OCI-LY7 (cell line): ENCODE measurements around the gene ASS1. TPM values are rescaled to one million over a fixed set of nuclear protein-coding genes. Genes with fewer than 3 reads are reported as not detected.

Experiments
- BruUV-seq: library from RNA; stranded (reverse); fragments of 400-500 nt; replicated peaks from 2 replicates; lab custom pipeline; 2021; lab: Mats Ljungman, UMichigan
- CTCF ChIA-PET: fragments of 300-600 bp; sonication (Branson Sonifier 250); formaldehyde crosslinking; loops from one replicate; lab custom pipeline; 2022; ENCODE audit warnings: antibody characterized with exemption; ENCODE audit not compliant: unreplicated experiment; lab: Charles Lee
- POLR2A ChIA-PET: fragments of 300-600 bp; sonication (Branson Sonifier 250); formaldehyde crosslinking; loops from one replicate; lab custom pipeline; 2022; ENCODE audit warnings: antibody characterized with exemption; lab: Charles Lee
- DNase-seq: peaks from one replicate; pipeline ENCODE4 v3.0.0-alpha.2; 2015; ENCODE audit warnings: low spot score
- H2AFZ ChIP-seq: fragments of 200-600 bp; sonication (generic), shearing (Covaris generic); 2 replicates; pipeline ENCODE4 v1.6.1; 2014; ENCODE audit warnings: mild to moderate bottlenecking, antibody characterized with exemption, low read length, moderate library complexity
- H3K27ac ChIP-seq: fragments of 200-600 bp; sonication (generic); 2 replicates; pipeline ENCODE4 v1.5.1; 2014; ENCODE audit warnings: mixed run types, low read depth, mild to moderate bottlenecking, moderate library complexity, low read length, inconsistent platforms; ENCODE audit not compliant: poor library complexity, severe bottlenecking
- H3K36me3 ChIP-seq: fragments of 200-600 bp; sonication (generic); 2 replicates; pipeline ENCODE4 v1.6.1; 2014; ENCODE audit warnings: mild to moderate bottlenecking, antibody characterized with exemption, low read length, moderate library complexity, mixed read lengths; ENCODE audit not compliant: insufficient read depth
- H3K4me1 ChIP-seq: fragments of 200-600 bp; sonication (generic); 2 replicates; pipeline ENCODE4 v1.5.1; 2014; ENCODE audit warnings: mild to moderate bottlenecking, low read length; ENCODE audit not compliant: insufficient read depth, poor library complexity, severe bottlenecking
- H3K4me2 ChIP-seq: fragments of 200-600 bp; sonication (generic); 2 replicates; pipeline ENCODE4 v1.6.1; 2014; ENCODE audit warnings: mild to moderate bottlenecking, low read length
- H3K4me3 ChIP-seq: fragments of 200-600 bp; sonication (generic); 2 replicates; pipeline ENCODE4 v1.5.1; 2014; ENCODE audit warnings: mild to moderate bottlenecking, low read depth, low read length; ENCODE audit not compliant: poor library complexity, severe bottlenecking
- H3K79me2 ChIP-seq: fragments of 200-600 bp; sonication (generic); 2 replicates; pipeline ENCODE4 v1.6.1; 2016; ENCODE audit warnings: low read depth, mild to moderate bottlenecking, low read length, moderate library complexity, mixed read lengths; ENCODE audit not compliant: insufficient read depth
- H3K9me2 ChIP-seq: fragments of 200-600 bp; sonication (generic); 2 replicates; pipeline ENCODE4 v1.6.1; 2016; ENCODE audit warnings: mild to moderate bottlenecking, low read length, mixed read lengths; ENCODE audit not compliant: insufficient read depth
- H3K9me3 ChIP-seq: fragments of 200-600 bp; sonication (generic); 2 replicates; pipeline ENCODE4 v1.6.1; 2014; ENCODE audit warnings: mild to moderate bottlenecking, mixed run types, low read length, mixed read lengths
- H4K20me1 ChIP-seq: fragments of 200-600 bp; sonication (generic); 2 replicates; pipeline ENCODE4 v1.6.1; 2014; ENCODE audit warnings: mild to moderate bottlenecking, antibody characterized with exemption, low read length, moderate library complexity, mixed read lengths; ENCODE audit not compliant: insufficient read depth
- CTCF ChIP-seq: fragments of 200-600 bp; sonication (generic); conservative IDR thresholded peaks from 2 replicates; pipeline ENCODE4 v1.5.1; 2014; ENCODE audit warnings: mild to moderate bottlenecking, antibody characterized with exemption, low read length, moderate library complexity, mixed read lengths
- EZH2phosphoT487 ChIP-seq: fragments of 200-600 bp; sonication (generic); IDR thresholded peaks from 2 replicates; pipeline ENCODE4 v1.6.1; 2018; ENCODE audit warnings: low read depth, borderline replicate concordance, mild to moderate bottlenecking, mixed run types, antibody characterized with exemption, low read length, moderate library complexity, mixed read lengths
- intact Hi-C: fragments of 100-400 bp; cut with micrococcal nuclease; formaldehyde crosslinking; loops from one replicate; pipeline ENCODE4 v1.10.0; 2022; ENCODE audit not compliant: unreplicated experiment
- total RNA-seq, 2 experiments: library from RNA; depleted of rRNA in 1 of 2; stranded (reverse); fragments of >200 nt in 1 of 2; shearing (Covaris generic) in 1 of 2; gene quantifications; 2 replicates each; pipeline ENCODE4 v1.2.3, GENCODE V29; 2014 to 2022

Gene ASS1
- total RNA-seq, 2 experiments from 2014 or later, result 0.70 to 16.3 TPM

DNA sequence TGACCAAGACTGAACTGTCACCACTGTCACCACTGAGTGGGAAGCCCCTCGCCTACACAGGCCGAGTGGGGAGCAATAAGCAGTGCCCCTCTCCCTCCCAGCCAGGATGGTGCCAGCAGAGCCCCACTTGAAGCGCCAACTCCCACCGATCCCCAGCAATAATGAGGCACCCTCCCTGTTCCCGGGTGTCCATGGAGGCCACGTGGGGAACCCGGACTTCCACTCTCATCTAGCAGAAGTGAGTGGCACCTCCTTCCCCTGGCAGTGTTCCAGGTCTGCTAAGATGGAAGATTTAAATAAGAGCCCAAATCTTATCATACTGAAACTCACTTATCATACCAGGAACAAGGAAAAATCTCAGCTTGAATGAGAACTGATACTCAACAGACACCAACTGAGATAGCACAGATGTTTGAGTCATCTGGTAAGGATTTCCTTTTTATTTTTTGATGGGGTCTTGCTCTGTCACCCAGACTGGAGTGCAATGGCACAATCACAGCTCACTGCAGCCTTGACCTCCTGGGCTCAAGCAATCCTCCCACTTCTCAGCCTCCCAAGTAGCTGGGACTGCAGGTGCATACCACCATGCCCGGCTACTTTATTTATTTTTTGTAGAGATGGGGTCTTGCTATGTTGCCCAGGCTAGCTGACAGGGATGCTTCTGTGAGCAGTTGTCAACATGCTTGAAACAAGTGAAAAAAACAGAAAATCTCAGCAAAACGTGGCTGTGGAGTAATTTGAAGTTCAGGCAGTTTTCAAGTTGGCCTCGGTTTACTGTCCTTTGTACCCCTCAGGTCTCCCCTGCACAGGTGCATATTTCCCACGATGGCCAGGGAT, 29.6 kb upstream of the ASS1 start:
- Histone ChIP-seq H3K4me3 (no peak overlapping the region), H3K9me2 (no peaks in the 10 kb centered on the region), H3K4me1 (no peaks in the 10 kb centered on the region), H3K79me2 (no peaks in the 10 kb centered on the region), H4K20me1 (no peaks in the 10 kb centered on the region), H3K36me3 (no peaks in the 10 kb centered on the region), H3K9me3 (no peaks in the 10 kb centered on the region), H3K27ac (no peak overlapping the region), H2AFZ (no peak overlapping the region), H3K4me2 (no peak overlapping the region)
- no TSS peak for BruUV-seq
- DNase-seq, result no peak
- TF ChIP-seq CTCF (no peak), EZH2phosphoT487 (no peak)
- ChIA-PET POLR2A (no interaction called here), CTCF (no interaction called here)
- intact Hi-C loops, result no loop called here

DNA sequence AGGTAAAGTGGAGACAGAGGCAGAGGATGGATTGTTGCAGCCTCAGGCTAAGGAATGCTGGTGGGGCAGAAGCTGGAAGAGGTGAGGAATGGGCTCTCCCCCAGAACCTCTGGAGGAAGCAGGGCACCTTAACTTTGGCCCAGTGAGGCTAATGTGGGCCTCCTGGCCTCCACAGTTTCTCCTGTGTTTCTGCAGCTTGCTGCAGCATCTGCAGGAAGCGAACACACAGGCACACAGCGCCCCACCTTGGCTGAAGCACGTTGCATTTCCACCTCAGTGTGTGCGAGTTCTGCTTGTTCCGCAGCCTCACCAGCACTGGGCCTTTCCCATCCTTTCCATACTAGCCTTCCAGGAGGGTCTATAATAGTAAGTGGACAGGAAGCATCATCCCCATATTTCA, 27.2 kb upstream of the ASS1 start:
- BruUV-seq, result no TSS peak
- ChIA-PET CTCF (no interaction called here), POLR2A (no interaction called here)
- TF ChIP-seq CTCF (peak; percentile 45), EZH2phosphoT487 (no peak)
- Histone ChIP-seq H3K9me3 (no peaks in the 10 kb centered on the region), H3K4me2 (no peak overlapping the region), H3K36me3 (no peaks in the 10 kb centered on the region), H2AFZ (no peak overlapping the region), H3K4me3 (no peak overlapping the region), H3K9me2 (no peaks in the 10 kb centered on the region), H3K4me1 (no peaks in the 10 kb centered on the region), H3K79me2 (no peaks in the 10 kb centered on the region), H4K20me1 (no peaks in the 10 kb centered on the region), H3K27ac (no peak overlapping the region)
- intact Hi-C loops, result no loop called here
- DNase-seq, result peak; percentile 10

DNA sequence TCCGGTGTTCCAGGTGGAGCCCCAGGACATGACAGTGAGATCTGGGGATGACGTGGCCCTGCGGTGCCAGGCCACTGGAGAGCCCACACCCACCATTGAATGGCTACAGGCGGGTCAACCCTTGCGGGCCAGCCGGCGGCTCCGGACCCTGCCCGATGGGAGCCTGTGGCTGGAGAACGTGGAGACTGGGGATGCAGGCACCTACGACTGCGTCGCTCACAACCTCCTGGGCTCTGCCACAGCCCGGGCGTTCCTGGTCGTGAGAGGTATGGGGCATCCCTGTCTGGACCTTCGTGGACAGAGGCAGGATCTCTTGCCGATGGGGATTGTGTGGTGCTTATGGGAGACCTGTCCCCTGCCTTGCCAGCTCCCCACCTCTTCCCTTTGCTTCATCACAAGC, 26.0 kb upstream of the ASS1 start:
- Histone ChIP-seq H3K4me2 (no peak overlapping the region), H3K4me1 (no peaks in the 10 kb centered on the region), H3K9me2 (no peaks in the 10 kb centered on the region), H4K20me1 (no peaks in the 10 kb centered on the region), H3K79me2 (no peaks in the 10 kb centered on the region), H2AFZ (no peak overlapping the region), H3K9me3 (no peaks in the 10 kb centered on the region), H3K36me3 (no peaks in the 10 kb centered on the region), H3K4me3 (no peak overlapping the region), H3K27ac (no peak overlapping the region)
- intact Hi-C loops, result no loop called here
- TF ChIP-seq CTCF (no peak), EZH2phosphoT487 (no peak)
- no peak for DNase-seq
- POLR2A ChIA-PET, result interaction anchor here (0.6 kb wide), 1 partner anchor 309 kb away, joined by 4 read pairs; no protein-coding TSS in a partner anchor
- no TSS peak for BruUV-seq
- CTCF ChIA-PET, result no interaction called here
